ENCODE measurements around the gene VAPA.

GRCh38 chr18:9991011-9992000 lies 77.5 kb downstream of the VAPA start:
- TF ChIP-seq POLR2AphosphoS5 (IDR thresholded peaks at IDR 0.05; ENCODE audit: low read length) (no peak), MAX (IDR thresholded peaks at IDR 0.05; ENCODE audit: low read depth, low read length) (no peak), SIX5 (IDR thresholded peaks at IDR 0.05; ENCODE audit: low read depth, low read length, severe bottlenecking) (no peak), CTCF (IDR thresholded peaks at IDR 0.05 in 2 of 3, conservative IDR thresholded peaks at IDR 0.05 in 1 of 3; ENCODE audit: control insufficient read depth in 2 of 3, extremely low read depth in 1 of 3, insufficient read depth in 1 of 3, low read depth in 3 of 3, low read length in 3 of 3) (no peak), HDAC2 (IDR thresholded peaks at IDR 0.05) (no peak), RCOR1 (conservative IDR thresholded peaks at IDR 0.05; ENCODE audit: low read depth, low read length) (no peak), MEF2A (IDR thresholded peaks at IDR 0.05; ENCODE audit: insufficient read depth, low read depth, low read length) (no peak), CBFB (IDR thresholded peaks at IDR 0.05; ENCODE audit: low read depth) (no peak), FOXM1 (IDR thresholded peaks at IDR 0.05; ENCODE audit: low read depth, low read length) (no peak), EZH2 (IDR thresholded peaks at IDR 0.05; ENCODE audit: borderline replicate concordance, control insufficient read depth, low read depth, low read length) (no peak), CREB1 (IDR thresholded peaks at IDR 0.05; ENCODE audit: low read depth) (no peak), ZNF274 (IDR thresholded peaks at IDR 0.05; ENCODE audit: insufficient read depth, insufficient read length) (no peak), NFIC (IDR thresholded peaks at IDR 0.05; ENCODE audit: low read depth, low read length) (no peak)

Data from GM12878 (cell line).